Liver (tissue), 3 donors: ENCODE measurements around the gene MAP7D1.

Source experiments
- CTCF ChIP-seq: fragments of 150-350 bp; IDR thresholded peaks from 2 replicates; pipeline ENCODE4 v1.5.1; 2017; ENCODE audit warnings: improper control_type of control experiment, low read depth, low read length; ENCODE audit not compliant: missing input control
- EGR1 ChIP-seq, 2 donors: IDR thresholded peaks; 2 replicates each; pipeline ENCODE4 v1.6.1; 2016 to 2018; ENCODE audit warnings: antibody characterized with exemption in 2 of 2, low read depth in 2 of 2
- RAD21 ChIP-seq, 2 donors: IDR thresholded peaks; 2 replicates each; pipeline ENCODE4 v1.6.1; 2016; ENCODE audit warnings: antibody characterized with exemption in 2 of 2, mild to moderate bottlenecking in 2 of 2
- SP1 ChIP-seq: IDR thresholded peaks from 2 replicates; pipeline ENCODE4 v1.6.1; 2018; ENCODE audit warnings: antibody characterized with exemption, mild to moderate bottlenecking
- TAF1 ChIP-seq: conservative IDR thresholded peaks from 2 replicates; pipeline ENCODE4 v1.6.1; 2016; ENCODE audit warnings: antibody characterized with exemption, mild to moderate bottlenecking
- YY1 ChIP-seq: IDR thresholded peaks from 2 replicates; pipeline ENCODE4 v1.6.1; 2016; ENCODE audit warnings: antibody characterized with exemption, mild to moderate bottlenecking
- TF ChIP-seq, protein P1 (sequence below): IDR thresholded peaks from 2 replicates; pipeline ENCODE4 v1.6.1; 2016; ENCODE audit warnings: antibody characterized with exemption
- TF ChIP-seq, protein P2 (sequence below): IDR thresholded peaks from 2 replicates; pipeline ENCODE4 v1.6.1; 2016; ENCODE audit warnings: antibody characterized with exemption
- TF ChIP-seq, protein P3 (sequence below): IDR thresholded peaks from 2 replicates; pipeline ENCODE4 v1.6.1; 2016; ENCODE audit warnings: antibody characterized with exemption, mild to moderate bottlenecking
- donor health status: healthy.
- donor health status: healthy.

- no peak for TF ChIP-seq CTCF
- no peak for TF ChIP-seq TAF1
- TF ChIP-seq, protein P1, sequence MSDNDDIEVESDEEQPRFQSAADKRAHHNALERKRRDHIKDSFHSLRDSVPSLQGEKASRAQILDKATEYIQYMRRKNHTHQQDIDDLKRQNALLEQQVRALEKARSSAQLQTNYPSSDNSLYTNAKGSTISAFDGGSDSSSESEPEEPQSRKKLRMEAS, result no peak
- no peak for TF ChIP-seq SP1
- no peak for TF ChIP-seq RAD21 (IDR thresholded peaks at IDR 0.05)
- TF ChIP-seq, protein P2, sequence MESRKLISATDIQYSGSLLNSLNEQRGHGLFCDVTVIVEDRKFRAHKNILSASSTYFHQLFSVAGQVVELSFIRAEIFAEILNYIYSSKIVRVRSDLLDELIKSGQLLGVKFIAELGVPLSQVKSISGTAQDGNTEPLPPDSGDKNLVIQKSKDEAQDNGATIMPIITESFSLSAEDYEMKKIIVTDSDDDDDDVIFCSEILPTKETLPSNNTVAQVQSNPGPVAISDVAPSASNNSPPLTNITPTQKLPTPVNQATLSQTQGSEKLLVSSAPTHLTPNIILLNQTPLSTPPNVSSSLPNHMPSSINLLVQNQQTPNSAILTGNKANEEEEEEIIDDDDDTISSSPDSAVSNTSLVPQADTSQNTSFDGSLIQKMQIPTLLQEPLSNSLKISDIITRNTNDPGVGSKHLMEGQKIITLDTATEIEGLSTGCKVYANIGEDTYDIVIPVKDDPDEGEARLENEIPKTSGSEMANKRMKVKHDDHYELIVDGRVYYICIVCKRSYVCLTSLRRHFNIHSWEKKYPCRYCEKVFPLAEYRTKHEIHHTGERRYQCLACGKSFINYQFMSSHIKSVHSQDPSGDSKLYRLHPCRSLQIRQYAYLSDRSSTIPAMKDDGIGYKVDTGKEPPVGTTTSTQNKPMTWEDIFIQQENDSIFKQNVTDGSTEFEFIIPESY, result no peak
- TF ChIP-seq EGR1 (IDR thresholded peaks at IDR 0.05; ENCODE audit: low read depth in 2 of 2), result no peak
- TF ChIP-seq, protein P3, sequence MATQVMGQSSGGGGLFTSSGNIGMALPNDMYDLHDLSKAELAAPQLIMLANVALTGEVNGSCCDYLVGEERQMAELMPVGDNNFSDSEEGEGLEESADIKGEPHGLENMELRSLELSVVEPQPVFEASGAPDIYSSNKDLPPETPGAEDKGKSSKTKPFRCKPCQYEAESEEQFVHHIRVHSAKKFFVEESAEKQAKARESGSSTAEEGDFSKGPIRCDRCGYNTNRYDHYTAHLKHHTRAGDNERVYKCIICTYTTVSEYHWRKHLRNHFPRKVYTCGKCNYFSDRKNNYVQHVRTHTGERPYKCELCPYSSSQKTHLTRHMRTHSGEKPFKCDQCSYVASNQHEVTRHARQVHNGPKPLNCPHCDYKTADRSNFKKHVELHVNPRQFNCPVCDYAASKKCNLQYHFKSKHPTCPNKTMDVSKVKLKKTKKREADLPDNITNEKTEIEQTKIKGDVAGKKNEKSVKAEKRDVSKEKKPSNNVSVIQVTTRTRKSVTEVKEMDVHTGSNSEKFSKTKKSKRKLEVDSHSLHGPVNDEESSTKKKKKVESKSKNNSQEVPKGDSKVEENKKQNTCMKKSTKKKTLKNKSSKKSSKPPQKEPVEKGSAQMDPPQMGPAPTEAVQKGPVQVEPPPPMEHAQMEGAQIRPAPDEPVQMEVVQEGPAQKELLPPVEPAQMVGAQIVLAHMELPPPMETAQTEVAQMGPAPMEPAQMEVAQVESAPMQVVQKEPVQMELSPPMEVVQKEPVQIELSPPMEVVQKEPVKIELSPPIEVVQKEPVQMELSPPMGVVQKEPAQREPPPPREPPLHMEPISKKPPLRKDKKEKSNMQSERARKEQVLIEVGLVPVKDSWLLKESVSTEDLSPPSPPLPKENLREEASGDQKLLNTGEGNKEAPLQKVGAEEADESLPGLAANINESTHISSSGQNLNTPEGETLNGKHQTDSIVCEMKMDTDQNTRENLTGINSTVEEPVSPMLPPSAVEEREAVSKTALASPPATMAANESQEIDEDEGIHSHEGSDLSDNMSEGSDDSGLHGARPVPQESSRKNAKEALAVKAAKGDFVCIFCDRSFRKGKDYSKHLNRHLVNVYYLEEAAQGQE, result no peak
- TF ChIP-seq YY1, result no peak
Measured at GRCh38 chr1:36179220-36179600, 23.2 kb downstream of the MAP7D1 start.
